ENCODE measurements around the gene HPCAL1. TPM values are rescaled to one million over a fixed set of nuclear protein-coding genes. Genes with fewer than 3 reads are reported as not detected.

The HPCAL1 gene
- total RNA-seq, 1 donor = 34.4 TPM

GRCh38 chr2:10264506-10265328 is 38.0 kb upstream of the HPCAL1 start:
- H3K4me3 ChIP-seq (ENCODE audit: low read depth, low read length) = no peak overlapping the region
- TF ChIP-seq CTCF (IDR thresholded peaks at IDR 0.05; ENCODE audit: insufficient read depth, low read length) = no peak
- no peak for DNase-seq (ENCODE audit: low read depth)

GRCh38 chr2:10265329-10266132 is 37.2 kb upstream of the HPCAL1 start:
- no peak overlapping the region for H3K4me3 ChIP-seq (ENCODE audit: low read depth, low read length)
- no peak for DNase-seq (ENCODE audit: low read depth)
- no peak for TF ChIP-seq CTCF (IDR thresholded peaks at IDR 0.05; ENCODE audit: insufficient read depth, low read length)

- DNase-seq (ENCODE audit: low read depth) = peak; percentile 45
- TF ChIP-seq CTCF (IDR thresholded peaks at IDR 0.05; ENCODE audit: insufficient read depth, low read length) = no peak
These were observed 36.5 kb upstream of the HPCAL1 start for GRCh38 chr2:10266133-10266620.

GRCh38 chr2:10267036-10267435 is 35.7 kb upstream of the HPCAL1 start:
- DNase-seq (ENCODE audit: low read depth) = no peak
- H3K4me3 ChIP-seq (ENCODE audit: low read depth, low read length) = no peak overlapping the region
- no peak for TF ChIP-seq CTCF (IDR thresholded peaks at IDR 0.05; ENCODE audit: insufficient read depth, low read length)

More at GRCh38 chr2:10266133-10266620, 36.5 kb upstream of the HPCAL1 start:
- H3K4me3 ChIP-seq (ENCODE audit: low read depth, low read length) = no peak overlapping the region

- TF ChIP-seq CTCF (IDR thresholded peaks at IDR 0.05; ENCODE audit: insufficient read depth, low read length) = no peak
These were observed 34.9 kb upstream of the HPCAL1 start for GRCh38 chr2:10267551-10268465.

GRCh38 chr2:10269291-10269690 is 33.4 kb upstream of the HPCAL1 start:
- no peak for TF ChIP-seq CTCF (IDR thresholded peaks at IDR 0.05; ENCODE audit: insufficient read depth, low read length)
- DNase-seq (ENCODE audit: low read depth) = no peak
- H3K4me3 ChIP-seq (ENCODE audit: low read depth, low read length) = no peak overlapping the region

More at GRCh38 chr2:10267551-10268465, 34.9 kb upstream of the HPCAL1 start:
- no peak overlapping the region for H3K4me3 ChIP-seq (ENCODE audit: low read depth, low read length)
- no peak for DNase-seq (ENCODE audit: low read depth)

All from fibroblast of the aortic adventitia (primary cell).